GM21423 (cell line): ENCODE results near the gene COL9A1.

ENCODE experiments used
- ATAC-seq: cut with Tn5 transposase; IDR thresholded peaks from one replicate; pipeline ENCODE4 v1.9.1; 2021; ENCODE audit warnings: mild to moderate bottlenecking, moderate library complexity; ENCODE audit not compliant: unreplicated experiment

The COL9A1 gene

GRCh38 chr6:70236343-70236742, 66.5 kb downstream of the COL9A1 start:
- no peak for ATAC-seq

- ATAC-seq = no peak
Measured at GRCh38 chr6:70234561-70235236, 68.2 kb downstream of the COL9A1 start.

GRCh38 chr6:70231311-70231710, 71.6 kb downstream of the COL9A1 start:
- no peak for ATAC-seq

GRCh38 chr6:70225055-70225454, 77.8 kb downstream of the COL9A1 start:
- ATAC-seq = no peak

GRCh38 chr6:70222439-70222749, 80.5 kb downstream of the COL9A1 start:
- ATAC-seq = no peak

GRCh38 chr6:70221715-70222438, 81.0 kb downstream of the COL9A1 start:
- no peak for ATAC-seq

GRCh38 chr6:70221025-70221714, 81.7 kb downstream of the COL9A1 start:
- ATAC-seq = no peak

GRCh38 chr6:70219943-70220613, 82.8 kb downstream of the COL9A1 start:
- no peak for ATAC-seq

- no peak for ATAC-seq
Measured at GRCh38 chr6:70216767-70217166, 86.1 kb downstream of the COL9A1 start.

GRCh38 chr6:70215460-70216108, 87.3 kb downstream of the COL9A1 start:
- ATAC-seq = no peak

GRCh38 chr6:70210462-70210861, 92.4 kb downstream of the COL9A1 start:
- ATAC-seq = no peak

GRCh38 chr6:70208235-70208790, 94.6 kb downstream of the COL9A1 start:
- ATAC-seq = no peak

GRCh38 chr6:70198785-70199184, 104.1 kb downstream of the COL9A1 start:
- no peak for ATAC-seq

- no peak for ATAC-seq
Measured at GRCh38 chr6:70196531-70196930, 106.4 kb downstream of the COL9A1 start.

GRCh38 chr6:70194421-70194820, 108.5 kb downstream of the COL9A1 start:
- no peak for ATAC-seq

- ATAC-seq = no peak
Measured at GRCh38 chr6:70188202-70188601, 114.7 kb downstream of the COL9A1 start.

- ATAC-seq = no peak
Measured at GRCh38 chr6:70186461-70186860, 116.4 kb downstream of the COL9A1 start.

GRCh38 chr6:70184723-70185122, 118.2 kb downstream of the COL9A1 start:
- ATAC-seq = no peak

- ATAC-seq = no peak
Measured at GRCh38 chr6:70183538-70183937, 119.3 kb downstream of the COL9A1 start.

- peak; percentile 45 for ATAC-seq
Measured at GRCh38 chr6:70180901-70181599, 121.8 kb downstream of the COL9A1 start.
